Measurements from ENCODE around the gene BCR.

BCR gene

GRCh38 chr22:23231471-23232093, 51.3 kb downstream of the BCR start:
- peak overlapping the region; percentile 15 for H3K18ac ChIP-seq (ENCODE audit: low read length)
- H3K27me3 ChIP-seq (ENCODE audit: insufficient read depth, low read length, poor library complexity) = no peaks in the 10 kb centered on the region
- H2BK5ac ChIP-seq (ENCODE audit: low read length) = no peak overlapping the region
- no CpG with 5 or more reads among the region's 5 CpGs for WGBS (ENCODE audit: extremely low coverage, insufficient coverage, low lambda C conversion rate)
- H3K27ac ChIP-seq (ENCODE audit: low read depth, low read length) = no peak overlapping the region
- H4K5ac ChIP-seq (ENCODE audit: low read length) = no peak overlapping the region
- H4K8ac ChIP-seq (ENCODE audit: low read depth, low read length) = no peak overlapping the region
- H3K4ac ChIP-seq (ENCODE audit: low read depth, low read length) = peak overlapping the region; percentile 21
- no peaks in the 10 kb centered on the region for H3K36me3 ChIP-seq (ENCODE audit: control insufficient read depth, insufficient read depth, low read length)
- no peak for DNase-seq
- peak overlapping the region; percentile 26 for H3K23ac ChIP-seq (ENCODE audit: low read length)
- no peak overlapping the region for H2AK5ac ChIP-seq (ENCODE audit: low read length)
- H3K79me2 ChIP-seq (ENCODE audit: control insufficient read depth, insufficient read depth, low read length) = peaks cover 73% of the 10 kb centered on the region
- peaks cover 20% of the 10 kb centered on the region for H3K4me1 ChIP-seq (ENCODE audit: control insufficient read depth, low read depth, low read length)
- peak overlapping the region; percentile 73 for H3K56ac ChIP-seq (ENCODE audit: low read length)
- H3K9ac ChIP-seq (ENCODE audit: low read length) = peak overlapping the region; percentile 8
- no peak overlapping the region for H2BK120ac ChIP-seq (ENCODE audit: low read depth, low read length)
- H2BK15ac ChIP-seq (replicated peaks; ENCODE audit: low read depth) = no peak overlapping the region
- H3K4me3 ChIP-seq (ENCODE audit: low read length) = no peak overlapping the region
- H3K4me2 ChIP-seq (ENCODE audit: low read length) = no peak overlapping the region
- peaks cover 41% of the 10 kb centered on the region for H3K79me1 ChIP-seq (ENCODE audit: low read length)

GRCh38 chr22:23232094-23232905, 52.0 kb downstream of the BCR start:
- Histone ChIP-seq H2BK15ac (replicated peaks; ENCODE audit: low read depth) (no peak overlapping the region), H3K9ac (ENCODE audit: low read length) (no peak overlapping the region), H3K27ac (ENCODE audit: low read depth, low read length) (no peak overlapping the region), H3K79me2 (ENCODE audit: control insufficient read depth, insufficient read depth, low read length) (peaks cover 73% of the 10 kb centered on the region), H3K56ac (ENCODE audit: low read length) (peak overlapping the region; percentile 73), H3K23ac (ENCODE audit: low read length) (no peak overlapping the region), H3K18ac (ENCODE audit: low read length) (peak overlapping the region; percentile 13), H3K27me3 (ENCODE audit: insufficient read depth, low read length, poor library complexity) (no peaks in the 10 kb centered on the region), H3K4me2 (ENCODE audit: low read length) (no peak overlapping the region), H4K5ac (ENCODE audit: low read length) (no peak overlapping the region), H2BK5ac (ENCODE audit: low read length) (no peak overlapping the region), H3K79me1 (ENCODE audit: low read length) (peaks cover 40% of the 10 kb centered on the region), H3K4me3 (ENCODE audit: low read length) (no peak overlapping the region), H4K8ac (ENCODE audit: low read depth, low read length) (no peak overlapping the region), H3K4ac (ENCODE audit: low read depth, low read length) (no peak overlapping the region), H3K36me3 (ENCODE audit: control insufficient read depth, insufficient read depth, low read length) (no peaks in the 10 kb centered on the region), H2BK120ac (ENCODE audit: low read depth, low read length) (no peak overlapping the region), H3K4me1 (ENCODE audit: control insufficient read depth, low read depth, low read length) (peaks cover 25% of the 10 kb centered on the region), H2AK5ac (ENCODE audit: low read length) (no peak overlapping the region)
- no CpG with 5 or more reads among the region's 9 CpGs for WGBS (ENCODE audit: extremely low coverage, insufficient coverage, low lambda C conversion rate)
- DNase-seq = no peak

GRCh38 chr22:23233084-23233531, 52.8 kb downstream of the BCR start:
- Histone ChIP-seq H3K27me3 (ENCODE audit: insufficient read depth, low read length, poor library complexity) (no peaks in the 10 kb centered on the region), H3K79me1 (ENCODE audit: low read length) (peaks cover 42% of the 10 kb centered on the region), H3K4me1 (ENCODE audit: control insufficient read depth, low read depth, low read length) (peaks cover 30% of the 10 kb centered on the region), H3K4ac (ENCODE audit: low read depth, low read length) (no peak overlapping the region), H3K18ac (ENCODE audit: low read length) (no peak overlapping the region), H3K4me2 (ENCODE audit: low read length) (no peak overlapping the region), H3K79me2 (ENCODE audit: control insufficient read depth, insufficient read depth, low read length) (peaks cover 75% of the 10 kb centered on the region), H4K5ac (ENCODE audit: low read length) (no peak overlapping the region), H4K8ac (ENCODE audit: low read depth, low read length) (no peak overlapping the region), H3K27ac (ENCODE audit: low read depth, low read length) (no peak overlapping the region), H3K23ac (ENCODE audit: low read length) (no peak overlapping the region), H3K4me3 (ENCODE audit: low read length) (no peak overlapping the region), H3K9ac (ENCODE audit: low read length) (no peak overlapping the region), H3K56ac (ENCODE audit: low read length) (peak overlapping the region; percentile 31), H2BK15ac (replicated peaks; ENCODE audit: low read depth) (no peak overlapping the region), H2BK5ac (ENCODE audit: low read length) (no peak overlapping the region), H3K36me3 (ENCODE audit: control insufficient read depth, insufficient read depth, low read length) (no peaks in the 10 kb centered on the region), H2AK5ac (ENCODE audit: low read length) (no peak overlapping the region), H2BK120ac (ENCODE audit: low read depth, low read length) (no peak overlapping the region)
- peak; percentile 61 for DNase-seq
- WGBS (ENCODE audit: extremely low coverage, insufficient coverage, low lambda C conversion rate) = no CpG with 5 or more reads among the region's 11 CpGs

- no peak for DNase-seq
- WGBS (ENCODE audit: extremely low coverage, insufficient coverage, low lambda C conversion rate) = no CpG with 5 or more reads among the region's 10 CpGs
- peaks cover 30% of the 10 kb centered on the region for H3K4me1 ChIP-seq (ENCODE audit: control insufficient read depth, low read depth, low read length)
These were observed 53.6 kb downstream of the BCR start for GRCh38 chr22:23233752-23234408.

GRCh38 chr22:23234409-23235161, 54.3 kb downstream of the BCR start:
- H3K18ac ChIP-seq (ENCODE audit: low read length) = no peak overlapping the region
- H3K4me1 ChIP-seq (ENCODE audit: control insufficient read depth, low read depth, low read length) = peaks cover 30% of the 10 kb centered on the region
- no peak overlapping the region for H2BK5ac ChIP-seq (ENCODE audit: low read length)
- H3K27ac ChIP-seq (ENCODE audit: low read depth, low read length) = no peak overlapping the region
- H3K79me2 ChIP-seq (ENCODE audit: control insufficient read depth, insufficient read depth, low read length) = peaks cover 86% of the 10 kb centered on the region
- no peak overlapping the region for H2AK5ac ChIP-seq (ENCODE audit: low read length)
- no peak overlapping the region for H3K4me3 ChIP-seq (ENCODE audit: low read length)
- no peaks in the 10 kb centered on the region for H3K36me3 ChIP-seq (ENCODE audit: control insufficient read depth, insufficient read depth, low read length)
- H3K79me1 ChIP-seq (ENCODE audit: low read length) = peaks cover 51% of the 10 kb centered on the region
- no peak for DNase-seq
- no CpG with 5 or more reads among the region's 19 CpGs for WGBS (ENCODE audit: extremely low coverage, insufficient coverage, low lambda C conversion rate)
- H3K9ac ChIP-seq (ENCODE audit: low read length) = no peak overlapping the region
- H4K8ac ChIP-seq (ENCODE audit: low read depth, low read length) = no peak overlapping the region
- no peak overlapping the region for H4K5ac ChIP-seq (ENCODE audit: low read length)
- no peak overlapping the region for H2BK15ac ChIP-seq (replicated peaks; ENCODE audit: low read depth)
- no peak overlapping the region for H3K56ac ChIP-seq (ENCODE audit: low read length)
- no peaks in the 10 kb centered on the region for H3K27me3 ChIP-seq (ENCODE audit: insufficient read depth, low read length, poor library complexity)
- H2BK120ac ChIP-seq (ENCODE audit: low read depth, low read length) = no peak overlapping the region
- no peak overlapping the region for H3K4ac ChIP-seq (ENCODE audit: low read depth, low read length)
- peak overlapping the region; percentile 6 for H3K23ac ChIP-seq (ENCODE audit: low read length)
- H3K4me2 ChIP-seq (ENCODE audit: low read length) = no peak overlapping the region

More at GRCh38 chr22:23233752-23234408, 53.6 kb downstream of the BCR start:
- Histone ChIP-seq H3K36me3 (ENCODE audit: control insufficient read depth, insufficient read depth, low read length) (no peaks in the 10 kb centered on the region), H3K79me2 (ENCODE audit: control insufficient read depth, insufficient read depth, low read length) (peaks cover 81% of the 10 kb centered on the region), H3K27me3 (ENCODE audit: insufficient read depth, low read length, poor library complexity) (no peaks in the 10 kb centered on the region), H3K4me2 (ENCODE audit: low read length) (no peak overlapping the region), H2BK5ac (ENCODE audit: low read length) (no peak overlapping the region), H3K23ac (ENCODE audit: low read length) (no peak overlapping the region), H3K18ac (ENCODE audit: low read length) (no peak overlapping the region), H4K8ac (ENCODE audit: low read depth, low read length) (no peak overlapping the region), H3K79me1 (ENCODE audit: low read length) (peaks cover 46% of the 10 kb centered on the region), H2BK120ac (ENCODE audit: low read depth, low read length) (no peak overlapping the region), H3K56ac (ENCODE audit: low read length) (no peak overlapping the region), H2BK15ac (replicated peaks; ENCODE audit: low read depth) (no peak overlapping the region), H3K9ac (ENCODE audit: low read length) (no peak overlapping the region), H3K27ac (ENCODE audit: low read depth, low read length) (no peak overlapping the region), H4K5ac (ENCODE audit: low read length) (no peak overlapping the region), H3K4ac (ENCODE audit: low read depth, low read length) (no peak overlapping the region), H2AK5ac (ENCODE audit: low read length) (no peak overlapping the region), H3K4me3 (ENCODE audit: low read length) (no peak overlapping the region)

Data from mesendoderm (in vitro differentiated cells).